ENCODE measurements around the gene KRTAP5-6. TPM values are rescaled to one million over a fixed set of nuclear protein-coding genes. Genes with fewer than 3 reads are reported as not detected.

The KRTAP5-6 gene
- total RNA-seq, 1 experiment from 2014 or later, result not detected

DNA sequence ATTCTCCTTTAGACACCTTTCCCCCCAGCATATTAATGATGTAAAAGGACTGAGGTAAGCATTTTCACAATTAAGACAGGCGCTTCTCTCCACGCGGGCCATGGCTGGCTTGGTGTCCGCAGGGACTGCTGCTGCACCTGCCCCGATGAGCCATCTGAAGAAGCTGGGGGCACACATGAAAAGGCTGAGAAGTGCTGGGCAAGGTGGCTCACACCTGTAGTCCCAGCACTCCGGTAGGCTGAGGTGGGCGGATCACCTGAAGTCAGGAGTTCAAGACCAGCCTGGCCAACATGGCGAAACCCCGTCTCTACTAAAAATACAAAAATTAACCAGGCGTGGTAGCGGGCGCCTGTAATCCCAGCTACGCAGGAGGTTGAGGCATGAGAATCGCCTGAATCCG is 21.3 kb downstream of the KRTAP5-6 start:
- Histone ChIP-seq H3K9me3 (ENCODE audit: low read length) (no peaks in the 10 kb centered on the region), H3K36me3 (ENCODE audit: low read depth, low read length) (no peaks in the 10 kb centered on the region), H4K20me1 (ENCODE audit: low read length) (no peaks in the 10 kb centered on the region), H3K27ac (ENCODE audit: low read length) (no peak overlapping the region), H3K27me3 (ENCODE audit: low read length) (peaks cover 55% of the 10 kb centered on the region), H3K9me2 (replicated peaks; ENCODE audit: low read length) (no peaks in the 10 kb centered on the region), H3K79me2 (ENCODE audit: low read length) (no peaks in the 10 kb centered on the region), H3K9ac (ENCODE audit: low read length) (no peak overlapping the region), H3K4me3 (ENCODE audit: low read length) (no peak overlapping the region), H3K4me2 (ENCODE audit: low read length) (no peak overlapping the region), H3F3A (ENCODE audit: low read length, unreplicated experiment) (no peaks in the 10 kb centered on the region), H3K4me1 (ENCODE audit: insufficient read depth, low read length) (no peaks in the 10 kb centered on the region), H2AFZ (ENCODE audit: low read length) (no peak overlapping the region)
- ChIA-PET POLR2A (ENCODE audit: unreplicated experiment) (no interaction called here), CTCF (no interaction called here)
- TF ChIP-seq EZH2 (IDR thresholded peaks at IDR 0.05; ENCODE audit: low read length, unreplicated experiment) (no peak), EZH2phosphoT487 (IDR thresholded peaks at IDR 0.05; ENCODE audit: borderline replicate concordance, low read length) (no peak)
- TF ChIP-seq, protein P1, sequence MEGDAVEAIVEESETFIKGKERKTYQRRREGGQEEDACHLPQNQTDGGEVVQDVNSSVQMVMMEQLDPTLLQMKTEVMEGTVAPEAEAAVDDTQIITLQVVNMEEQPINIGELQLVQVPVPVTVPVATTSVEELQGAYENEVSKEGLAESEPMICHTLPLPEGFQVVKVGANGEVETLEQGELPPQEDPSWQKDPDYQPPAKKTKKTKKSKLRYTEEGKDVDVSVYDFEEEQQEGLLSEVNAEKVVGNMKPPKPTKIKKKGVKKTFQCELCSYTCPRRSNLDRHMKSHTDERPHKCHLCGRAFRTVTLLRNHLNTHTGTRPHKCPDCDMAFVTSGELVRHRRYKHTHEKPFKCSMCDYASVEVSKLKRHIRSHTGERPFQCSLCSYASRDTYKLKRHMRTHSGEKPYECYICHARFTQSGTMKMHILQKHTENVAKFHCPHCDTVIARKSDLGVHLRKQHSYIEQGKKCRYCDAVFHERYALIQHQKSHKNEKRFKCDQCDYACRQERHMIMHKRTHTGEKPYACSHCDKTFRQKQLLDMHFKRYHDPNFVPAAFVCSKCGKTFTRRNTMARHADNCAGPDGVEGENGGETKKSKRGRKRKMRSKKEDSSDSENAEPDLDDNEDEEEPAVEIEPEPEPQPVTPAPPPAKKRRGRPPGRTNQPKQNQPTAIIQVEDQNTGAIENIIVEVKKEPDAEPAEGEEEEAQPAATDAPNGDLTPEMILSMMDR (conservative IDR thresholded peaks at IDR 0.05; ENCODE audit: low read depth, low read length), result no peak
- no TSS peak for BruUV-seq (replicated peaks)
- ATAC-seq (no peak), DNase-seq (no peak)
- intact Hi-C loops (cut with micrococcal nuclease), result no loop called here

DNA sequence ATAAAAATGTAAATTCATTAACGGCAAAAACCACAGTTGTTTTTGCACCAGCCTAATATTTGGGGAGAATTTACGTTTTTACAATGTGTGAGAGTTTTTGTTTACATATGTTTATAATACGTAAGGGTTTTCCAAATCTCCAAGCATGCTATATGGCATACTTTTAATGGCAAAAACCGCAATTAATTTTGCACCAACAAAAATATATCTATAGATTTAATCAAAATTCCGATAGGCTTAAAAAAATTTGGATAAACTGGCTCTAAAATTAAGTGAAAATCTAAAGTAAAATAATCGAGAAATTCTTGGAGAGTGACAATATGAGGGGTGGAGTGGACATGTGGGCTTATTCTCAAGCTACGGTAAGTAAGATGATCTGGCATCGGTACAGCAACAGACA is 22.8 kb downstream of the KRTAP5-6 start:
- no peaks in the 10 kb centered on the region for H3K9me3 ChIP-seq (ENCODE audit: low read length)
- intact Hi-C loops (cut with micrococcal nuclease), result loop anchor here (10.0 kb wide), 1 partner anchor 75 kb away; no protein-coding TSS in a partner anchor
- TF ChIP-seq EZH2phosphoT487 (IDR thresholded peaks at IDR 0.05; ENCODE audit: borderline replicate concordance, low read length) (no peak), EZH2 (IDR thresholded peaks at IDR 0.05; ENCODE audit: low read length, unreplicated experiment) (no peak)
- TF ChIP-seq, protein P1 (conservative IDR thresholded peaks at IDR 0.05; ENCODE audit: low read depth, low read length), result no peak
- H2AFZ ChIP-seq (ENCODE audit: low read length), result no peak overlapping the region
- no peak for DNase-seq
- peaks cover 56% of the 10 kb centered on the region for H3K27me3 ChIP-seq (ENCODE audit: low read length)
- POLR2A ChIA-PET (ENCODE audit: unreplicated experiment), result no interaction called here
- no peaks in the 10 kb centered on the region for H4K20me1 ChIP-seq (ENCODE audit: low read length)
- CTCF ChIA-PET, result no interaction called here
- no peak overlapping the region for H3K9ac ChIP-seq (ENCODE audit: low read length)
- no peaks in the 10 kb centered on the region for H3K79me2 ChIP-seq (ENCODE audit: low read length)
- no peaks in the 10 kb centered on the region for H3K9me2 ChIP-seq (replicated peaks; ENCODE audit: low read length)
- BruUV-seq (replicated peaks), result no TSS peak
- H3K27ac ChIP-seq (ENCODE audit: low read length), result no peak overlapping the region
- H3K4me1 ChIP-seq (ENCODE audit: insufficient read depth, low read length), result no peaks in the 10 kb centered on the region
- H3K36me3 ChIP-seq (ENCODE audit: low read depth, low read length), result no peaks in the 10 kb centered on the region
- H3K4me2 ChIP-seq (ENCODE audit: low read length), result no peak overlapping the region
- H3K4me3 ChIP-seq (ENCODE audit: low read length), result no peak overlapping the region
- no peaks in the 10 kb centered on the region for H3F3A ChIP-seq (ENCODE audit: low read length, unreplicated experiment)
- no peak for ATAC-seq

DNA sequence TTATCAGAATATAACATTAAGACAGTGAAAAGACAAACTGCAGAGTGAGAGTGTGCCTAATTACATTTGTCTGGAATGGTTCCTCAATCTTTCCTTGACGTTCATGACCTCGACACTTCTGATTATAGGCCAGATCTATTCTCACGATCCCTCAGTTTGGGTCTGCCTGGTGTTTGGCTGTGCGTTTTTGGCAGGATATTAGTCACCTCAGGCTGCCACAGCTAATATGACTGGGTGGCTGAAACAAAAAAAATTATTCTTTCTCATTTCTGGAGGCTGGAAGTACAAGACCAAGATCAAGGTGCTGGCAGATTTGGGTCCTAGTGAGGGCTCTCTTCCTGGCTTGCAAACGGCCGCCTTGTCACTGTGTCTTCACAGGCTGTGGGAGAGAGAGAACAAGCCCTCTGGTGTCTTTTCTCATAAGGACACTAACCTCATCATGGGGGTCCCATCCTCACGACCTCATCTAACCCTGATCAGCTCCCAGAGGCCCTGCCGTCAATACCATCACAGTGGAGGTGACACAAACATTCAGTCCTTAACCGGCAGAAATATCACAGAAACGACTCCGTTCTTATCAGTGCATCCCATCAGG is 30.2 kb downstream of the KRTAP5-6 start:
- TF ChIP-seq, protein P1 (conservative IDR thresholded peaks at IDR 0.05; ENCODE audit: low read depth, low read length), result no peak
- TF ChIP-seq EZH2 (IDR thresholded peaks at IDR 0.05; ENCODE audit: low read length, unreplicated experiment), result no peak
- no peak for TF ChIP-seq EZH2phosphoT487 (IDR thresholded peaks at IDR 0.05; ENCODE audit: borderline replicate concordance, low read length)
- H2AFZ ChIP-seq (ENCODE audit: low read length), result no peak overlapping the region
- BruUV-seq (replicated peaks), result no TSS peak
- no peaks in the 10 kb centered on the region for H3K4me1 ChIP-seq (ENCODE audit: insufficient read depth, low read length)
- ATAC-seq, result peak; percentile 37; the same call in 1 of the 2 replicates
- intact Hi-C loops (cut with micrococcal nuclease), result loop anchor here (10.0 kb wide), 1 partner anchor 68 kb away; no protein-coding TSS in a partner anchor
- no peak overlapping the region for H3K9ac ChIP-seq (ENCODE audit: low read length)
- H4K20me1 ChIP-seq (ENCODE audit: low read length), result no peaks in the 10 kb centered on the region
- peaks cover 44% of the 10 kb centered on the region for H3K27me3 ChIP-seq (ENCODE audit: low read length)
- no peaks in the 10 kb centered on the region for H3K9me2 ChIP-seq (replicated peaks; ENCODE audit: low read length)
- H3K79me2 ChIP-seq (ENCODE audit: low read length), result no peaks in the 10 kb centered on the region
- H3K27ac ChIP-seq (ENCODE audit: low read length), result no peak overlapping the region
- DNase-seq, result peak; percentile 8
- no peaks in the 10 kb centered on the region for H3K9me3 ChIP-seq (ENCODE audit: low read length)
- H3F3A ChIP-seq (ENCODE audit: low read length, unreplicated experiment), result no peaks in the 10 kb centered on the region
- ChIA-PET POLR2A (ENCODE audit: unreplicated experiment) (no interaction called here), CTCF (no interaction called here)
- no peak overlapping the region for H3K4me3 ChIP-seq (ENCODE audit: low read length)
- H3K4me2 ChIP-seq (ENCODE audit: low read length), result no peak overlapping the region
- H3K36me3 ChIP-seq (ENCODE audit: low read depth, low read length), result no peaks in the 10 kb centered on the region

Data from PC-3 (cell line).